K562 (cell line): Measurements from ENCODE around the gene NRM. TPM values are rescaled to one million over a fixed set of nuclear protein-coding genes. Genes with fewer than 3 reads are reported as not detected.

Source experiments
- CBFB ChIP-seq: sonication (generic); formaldehyde crosslinking; IDR thresholded peaks from 2 replicates; pipeline ENCODE4 v1.4.0; 2020; ENCODE audit warnings: mild to moderate bottlenecking, missing genetic modification reagents
- CEBPG ChIP-seq, 3 experiments: fragments of 200-800 bp in 1 of 3; sonication (Bioruptor generic) in 1 of 3; sonication (generic) in 1 of 3; formaldehyde crosslinking in 1 of 3; IDR thresholded peaks in 2 of 3; conservative IDR thresholded peaks in 1 of 3; 2 replicates each; pipeline versions ENCODE4 v1.6.1 to v1.8.0; 2016 to 2022; ENCODE audit warnings: missing compliant biosample characterization in 2 of 3, missing genetic modification characterization in 2 of 3, mild to moderate bottlenecking in 1 of 3, missing genetic modification reagents in 1 of 3
- CHD1 ChIP-seq: fragments of 200-600 bp; sonication (generic); IDR thresholded peaks from one replicate; pipeline ENCODE4 v1.6.1; 2012; ENCODE audit warnings: mild to moderate bottlenecking, moderate library complexity, low read length, inconsistent platforms
- ETS2 ChIP-seq: IDR thresholded peaks from 2 replicates; pipeline ENCODE4 v1.6.1; 2016; ENCODE audit warnings: borderline replicate concordance, missing genetic modification characterization, mild to moderate bottlenecking, moderate library complexity, missing compliant biosample characterization; ENCODE audit not compliant: poor library complexity, severe bottlenecking
- FOXP1 ChIP-seq: sonication (generic); formaldehyde crosslinking; IDR thresholded peaks from 2 replicates; pipeline ENCODE4 v1.8.0; 2022; ENCODE audit warnings: mild to moderate bottlenecking, missing genetic modification reagents
- GATAD2B ChIP-seq: fragments of 450-650 bp; IDR thresholded peaks from 2 replicates; pipeline ENCODE4 v1.6.1; 2017; ENCODE audit warnings: mild to moderate bottlenecking, borderline replicate concordance
- MTF1 ChIP-seq: fragments of 250-450 bp; sonication (Bioruptor Pico); IDR thresholded peaks from 2 replicates; pipeline ENCODE4 v1.9.0; 2021; ENCODE audit warnings: moderate library complexity, mild to moderate bottlenecking, inconsistent platforms, borderline replicate concordance
- PHB ChIP-seq: fragments of 250-450 bp; sonication (Bioruptor Pico); IDR thresholded peaks from 2 replicates; pipeline ENCODE4 v1.5.0; 2021
- PURB ChIP-seq: sonication (generic); formaldehyde crosslinking; IDR thresholded peaks from 2 replicates; pipeline ENCODE4 v1.9.0; 2021; ENCODE audit warnings: low read depth, mild to moderate bottlenecking, missing genetic modification reagents
- ZBED1 ChIP-seq: IDR thresholded peaks from 2 replicates; pipeline ENCODE4 v1.6.1; 2014
- ZFP1 ChIP-seq: fragments of 450-650 bp; formaldehyde crosslinking; IDR thresholded peaks from 2 replicates; pipeline ENCODE4 v1.4.0; 2020; ENCODE audit warnings: mild to moderate bottlenecking, mixed read lengths
- ZNF41 ChIP-seq: fragments of 250-450 bp; sonication (Bioruptor Pico); conservative IDR thresholded peaks from 2 replicates; pipeline ENCODE4 v1.4.0; 2020; ENCODE audit warnings: mild to moderate bottlenecking
- ZNF764 ChIP-seq: fragments of 250-450 bp; sonication (Bioruptor Pico); IDR thresholded peaks from 2 replicates; pipeline ENCODE4 v1.4.0; 2020; ENCODE audit warnings: low read depth, mild to moderate bottlenecking, moderate library complexity
- polyA plus RNA-seq, 8 experiments: library from polyadenylated mRNA; depleted of rRNA in 4 of 8; stranded (reverse) in 5 of 8; unstranded in 3 of 8; fragments of >200 nt; fragmentation: Nextera tagmentation in 2 of 8; fragmentation: Illumina TruSeq in 1 of 8; extraction: Ambion mirVana in 2 of 8; extraction: Trizol in 1 of 8; gene quantifications; 2 replicates each; pipeline versions ENCODE4 v1.2.1 to v1.2.3, GENCODE V29; 2011 to 2014; ENCODE audit warnings: inconsistent platforms in 1 of 8, missing spikeins in 1 of 8
- total RNA-seq, 7 experiments: library from RNA; depleted of rRNA in 6 of 7; stranded (reverse); fragments of >200 nt in 6 of 7; fragmentation: Illumina TruSeq in 2 of 7; extraction: Trizol in 2 of 7; gene quantifications; 2 replicates each; pipeline versions ENCODE4 v1.2.1 to v1.2.3, GENCODE V29; 2011 to 2021; ENCODE audit warnings: low replicate concordance in 1 of 7
- TF ChIP-seq, protein P1 (sequence below): fragments of 450-650 bp; IDR thresholded peaks from one replicate; pipeline ENCODE4 v1.6.1; 2018; ENCODE audit warnings: mild to moderate bottlenecking, moderate library complexity; ENCODE audit not compliant: partially characterized antibody
- TF ChIP-seq, protein P2 (sequence below): fragments of 250-450 bp; sonication (Bioruptor Pico); IDR thresholded peaks from 2 replicates; pipeline ENCODE4 v1.5.0; 2021
- TF ChIP-seq, protein P3 (sequence below): fragments of 450-650 bp; IDR thresholded peaks from 2 replicates; pipeline ENCODE4 v1.6.1; 2016; ENCODE audit warnings: low read depth
- TF ChIP-seq, protein P4 (sequence below): fragments of 250-450 bp; sonication (Bioruptor Pico); IDR thresholded peaks from 2 replicates; pipeline ENCODE4 v1.6.1; 2021; ENCODE audit warnings: mild to moderate bottlenecking

The NRM gene
- total and polyA plus RNA-seq, 9 of the 15 experiments (the other 6 are each of a cell fraction or from before 2014, with no cell fraction given): 9.7 to 58.2 (median 18.1) TPM

DNA sequence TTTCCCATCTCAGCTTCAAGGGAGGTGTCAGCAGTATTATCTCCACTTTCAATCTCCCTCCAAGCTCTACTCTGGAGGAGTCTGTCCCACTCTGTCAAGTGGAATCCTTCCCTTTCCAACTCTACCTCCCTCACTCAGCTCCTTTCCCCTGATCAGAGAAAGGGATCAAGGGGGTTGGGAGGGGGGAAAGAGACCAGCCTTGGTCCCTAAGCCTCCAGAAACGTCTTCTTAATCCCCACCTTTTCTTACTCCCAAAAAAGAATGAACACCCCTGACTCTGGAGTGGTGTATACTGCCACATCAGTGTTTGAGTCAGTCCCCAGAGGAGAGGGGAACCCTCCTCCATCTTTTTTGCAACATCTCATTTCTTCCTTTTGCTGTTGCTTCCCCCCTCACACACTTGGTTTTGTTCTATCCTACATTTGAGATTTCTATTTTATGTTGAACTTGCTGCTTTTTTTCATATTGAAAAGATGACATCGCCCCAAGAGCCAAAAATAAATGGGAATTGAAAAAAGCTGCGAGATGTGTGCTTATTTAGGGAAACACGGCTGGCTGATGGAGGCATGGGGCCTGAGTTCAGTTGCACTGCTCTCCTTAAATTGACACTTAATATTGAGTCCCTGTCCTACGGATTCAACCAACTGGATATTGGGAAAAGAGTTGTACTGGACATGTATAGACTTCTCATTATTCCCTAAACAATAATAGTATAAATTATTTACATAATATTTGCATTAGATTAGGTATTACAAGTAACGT is 34.3 kb upstream of the NRM start (continued):
- TF ChIP-seq PHB (no peak), ZNF41 (CRISPR knock-in tag) (no peak), CEBPG (CRISPR knock-in tag; IDR thresholded peaks at IDR 0.05) (no peak), CEBPG (tag; conservative IDR thresholded peaks at IDR 0.05 in 1 of 2, IDR thresholded peaks at IDR 0.05 in 1 of 2) (no peak), PURB (CRISPR knock-in tag) (no peak), CHD1 (no peak), ZNF764 (no peak), ETS2 (tag) (no peak), ZFP1 (CRISPR knock-in tag) (no peak), CBFB (CRISPR knock-in tag) (no peak), GATAD2B (no peak), MTF1 (no peak), ZBED1 (peak; percentile 59; the same call in 1 of the 2 replicates), FOXP1 (CRISPR knock-in tag) (0 out of 2 replicates have a peak, but pooled peaks have one; percentile 21)
- TF ChIP-seq, protein P1, sequence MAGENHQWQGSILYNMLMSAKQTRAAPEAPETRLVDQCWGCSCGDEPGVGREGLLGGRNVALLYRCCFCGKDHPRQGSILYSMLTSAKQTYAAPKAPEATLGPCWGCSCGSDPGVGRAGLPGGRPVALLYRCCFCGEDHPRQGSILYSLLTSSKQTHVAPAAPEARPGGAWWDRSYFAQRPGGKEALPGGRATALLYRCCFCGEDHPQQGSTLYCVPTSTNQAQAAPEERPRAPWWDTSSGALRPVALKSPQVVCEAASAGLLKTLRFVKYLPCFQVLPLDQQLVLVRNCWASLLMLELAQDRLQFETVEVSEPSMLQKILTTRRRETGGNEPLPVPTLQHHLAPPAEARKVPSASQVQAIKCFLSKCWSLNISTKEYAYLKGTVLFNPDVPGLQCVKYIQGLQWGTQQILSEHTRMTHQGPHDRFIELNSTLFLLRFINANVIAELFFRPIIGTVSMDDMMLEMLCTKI: no peak
- TF ChIP-seq, protein P2, sequence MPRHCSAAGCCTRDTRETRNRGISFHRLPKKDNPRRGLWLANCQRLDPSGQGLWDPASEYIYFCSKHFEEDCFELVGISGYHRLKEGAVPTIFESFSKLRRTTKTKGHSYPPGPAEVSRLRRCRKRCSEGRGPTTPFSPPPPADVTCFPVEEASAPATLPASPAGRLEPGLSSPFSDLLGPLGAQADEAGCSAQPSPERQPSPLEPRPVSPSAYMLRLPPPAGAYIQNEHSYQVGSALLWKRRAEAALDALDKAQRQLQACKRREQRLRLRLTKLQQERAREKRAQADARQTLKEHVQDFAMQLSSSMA (CRISPR knock-in tag): no peak
- TF ChIP-seq, protein P3, sequence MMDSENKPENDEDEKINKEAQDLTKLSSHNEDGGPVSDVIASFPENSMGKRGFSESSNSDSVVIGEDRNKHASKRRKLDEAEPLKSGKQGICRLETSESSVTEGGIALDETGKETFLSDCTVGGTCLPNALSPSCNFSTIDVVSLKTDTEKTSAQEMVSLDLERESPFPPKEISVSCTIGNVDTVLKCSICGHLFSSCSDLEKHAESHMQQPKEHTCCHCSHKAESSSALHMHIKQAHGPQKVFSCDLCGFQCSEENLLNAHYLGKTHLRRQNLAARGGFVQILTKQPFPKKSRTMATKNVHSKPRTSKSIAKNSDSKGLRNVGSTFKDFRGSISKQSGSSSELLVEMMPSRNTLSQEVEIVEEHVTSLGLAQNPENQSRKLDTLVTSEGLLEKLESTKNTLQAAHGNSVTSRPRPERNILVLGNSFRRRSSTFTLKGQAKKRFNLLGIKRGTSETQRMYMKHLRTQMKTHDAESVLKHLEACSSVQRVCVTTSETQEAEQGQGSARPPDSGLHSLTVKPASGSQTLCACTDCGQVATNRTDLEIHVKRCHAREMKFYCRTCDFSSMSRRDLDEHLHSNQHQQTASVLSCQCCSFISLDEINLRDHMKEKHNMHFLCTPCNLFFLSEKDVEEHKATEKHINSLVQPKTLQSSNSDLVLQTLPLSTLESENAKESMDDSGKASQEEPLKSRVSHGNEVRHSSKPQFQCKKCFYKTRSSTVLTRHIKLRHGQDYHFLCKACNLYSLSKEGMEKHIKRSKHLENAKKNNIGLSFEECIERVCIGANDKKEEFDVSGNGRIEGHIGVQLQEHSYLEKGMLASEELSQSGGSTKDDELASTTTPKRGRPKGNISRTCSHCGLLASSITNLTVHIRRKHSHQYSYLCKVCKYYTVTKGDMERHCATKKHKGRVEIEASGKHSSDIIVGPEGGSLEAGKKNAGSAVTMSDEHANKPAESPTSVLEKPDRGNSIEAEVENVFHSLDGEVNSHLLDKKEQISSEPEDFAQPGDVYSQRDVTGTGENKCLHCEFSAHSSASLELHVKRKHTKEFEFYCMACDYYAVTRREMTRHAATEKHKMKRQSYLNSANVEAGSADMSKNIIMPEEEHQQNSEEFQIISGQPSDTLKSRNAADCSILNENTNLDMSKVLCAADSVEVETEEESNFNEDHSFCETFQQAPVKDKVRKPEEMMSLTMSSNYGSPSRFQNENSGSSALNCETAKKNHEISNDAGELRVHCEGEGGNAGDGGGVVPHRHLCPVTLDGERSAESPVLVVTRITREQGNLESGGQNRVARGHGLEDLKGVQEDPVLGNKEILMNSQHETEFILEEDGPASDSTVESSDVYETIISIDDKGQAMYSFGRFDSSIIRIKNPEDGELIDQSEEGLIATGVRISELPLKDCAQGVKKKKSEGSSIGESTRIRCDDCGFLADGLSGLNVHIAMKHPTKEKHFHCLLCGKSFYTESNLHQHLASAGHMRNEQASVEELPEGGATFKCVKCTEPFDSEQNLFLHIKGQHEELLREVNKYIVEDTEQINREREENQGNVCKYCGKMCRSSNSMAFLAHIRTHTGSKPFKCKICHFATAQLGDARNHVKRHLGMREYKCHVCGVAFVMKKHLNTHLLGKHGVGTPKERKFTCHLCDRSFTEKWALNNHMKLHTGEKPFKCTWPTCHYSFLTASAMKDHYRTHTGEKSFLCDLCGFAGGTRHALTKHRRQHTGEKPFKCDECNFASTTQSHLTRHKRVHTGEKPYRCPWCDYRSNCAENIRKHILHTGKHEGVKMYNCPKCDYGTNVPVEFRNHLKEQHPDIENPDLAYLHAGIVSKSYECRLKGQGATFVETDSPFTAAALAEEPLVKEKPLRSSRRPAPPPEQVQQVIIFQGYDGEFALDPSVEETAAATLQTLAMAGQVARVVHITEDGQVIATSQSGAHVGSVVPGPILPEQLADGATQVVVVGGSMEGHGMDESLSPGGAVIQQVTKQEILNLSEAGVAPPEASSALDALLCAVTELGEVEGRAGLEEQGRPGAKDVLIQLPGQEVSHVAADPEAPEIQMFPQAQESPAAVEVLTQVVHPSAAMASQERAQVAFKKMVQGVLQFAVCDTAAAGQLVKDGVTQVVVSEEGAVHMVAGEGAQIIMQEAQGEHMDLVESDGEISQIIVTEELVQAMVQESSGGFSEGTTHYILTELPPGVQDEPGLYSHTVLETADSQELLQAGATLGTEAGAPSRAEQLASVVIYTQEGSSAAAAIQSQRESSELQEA: no peak
- TF ChIP-seq, protein P4, sequence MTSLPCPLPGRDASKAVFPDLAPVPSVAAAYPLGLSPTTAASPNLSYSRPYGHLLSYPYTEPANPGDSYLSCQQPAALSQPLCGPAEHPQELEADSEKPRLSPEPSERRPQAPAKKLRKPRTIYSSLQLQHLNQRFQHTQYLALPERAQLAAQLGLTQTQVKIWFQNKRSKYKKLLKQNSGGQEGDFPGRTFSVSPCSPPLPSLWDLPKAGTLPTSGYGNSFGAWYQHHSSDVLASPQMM (CRISPR knock-in tag): no peak
